GM18951 (cell line): Measurements from ENCODE around the gene FGF6.

ENCODE experiments used
- POLR2A ChIP-seq: IDR thresholded peaks from 4 replicates; pipeline ENCODE4 v1.6.1; 2011; ENCODE audit warnings: mild to moderate bottlenecking; ENCODE audit not compliant: insufficient read length, insufficient read depth; ENCODE audit errors: extremely low read depth
- in situ Hi-C: fragments of 300-500 bp; cut with MboI; formaldehyde crosslinking; loops from one replicate; pipeline ENCODE4 v1.12.0; 2022; ENCODE audit warnings: low sequenced_read_pairs, mixed read lengths, inconsistent platforms; ENCODE audit not compliant: unreplicated experiment

FGF6 gene

GRCh38 chr12:4441355-4442335, 4.0 kb downstream of the FGF6 start:
- in situ Hi-C loops: loop anchor here (10.0 kb wide), 1 partner anchor 83 kb away; no protein-coding TSS in a partner anchor
- no peak for TF ChIP-seq POLR2A

- TF ChIP-seq POLR2A: no peak
- in situ Hi-C loops: loop anchor here (10.0 kb wide), 1 partner anchor 84 kb away; no protein-coding TSS in a partner anchor
Measured at GRCh38 chr12:4440187-4440941, 5.3 kb downstream of the FGF6 start.

- in situ Hi-C loops: loop anchor here (10.0 kb wide), 1 partner anchor 85 kb away; no protein-coding TSS in a partner anchor
- no peak for TF ChIP-seq POLR2A
Measured at GRCh38 chr12:4439736-4440135, 5.9 kb downstream of the FGF6 start.

GRCh38 chr12:4438834-4439596, 6.6 kb downstream of the FGF6 start:
- TF ChIP-seq POLR2A: no peak
- in situ Hi-C loops: no loop called here

DNA sequence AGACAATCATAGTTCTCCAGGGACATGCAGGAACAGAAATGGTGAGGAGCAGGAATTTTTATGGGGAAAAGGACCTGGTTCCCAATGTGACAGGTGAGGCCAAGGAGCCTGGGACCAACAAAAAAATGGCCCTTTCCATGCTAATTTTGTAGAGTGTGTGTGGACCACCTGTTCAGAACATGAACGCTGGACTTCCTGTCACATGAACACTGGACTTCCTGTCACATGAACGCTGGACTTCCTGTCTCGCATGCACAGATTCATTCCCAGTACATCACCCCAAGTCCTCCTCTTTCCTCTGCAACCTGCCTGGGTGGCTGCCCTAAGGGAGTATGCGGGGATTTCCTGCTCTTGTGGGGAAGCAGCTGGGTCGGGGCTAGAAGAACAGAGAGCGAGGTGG, 10.1 kb downstream of the FGF6 start:
- TF ChIP-seq POLR2A: no peak
- in situ Hi-C loops: no loop called here

- TF ChIP-seq POLR2A: no peak
- in situ Hi-C loops: no loop called here
Measured at GRCh38 chr12:4434706-4435425, 10.7 kb downstream of the FGF6 start.

DNA sequence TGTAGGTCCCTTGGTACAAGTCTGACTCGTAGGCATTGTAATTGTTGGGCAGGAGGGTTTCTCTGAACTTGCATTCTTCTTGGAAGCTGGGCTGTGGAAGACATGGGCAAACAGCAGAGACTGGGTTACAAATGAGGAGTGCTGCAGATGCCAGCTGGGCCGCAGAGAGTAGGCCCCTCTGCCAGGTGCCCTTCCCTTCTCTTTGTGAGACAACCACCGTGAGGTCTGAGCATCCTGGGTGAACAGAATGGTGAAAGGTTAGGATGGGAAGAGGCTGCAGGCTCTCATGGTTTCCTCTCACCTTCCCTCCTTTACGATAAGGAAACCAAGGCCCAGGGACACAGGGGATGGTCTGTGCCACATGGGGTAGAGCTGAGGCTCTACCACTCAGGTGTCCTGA, 11.3 kb downstream of the FGF6 start:
- in situ Hi-C loops: no loop called here
- no peak for TF ChIP-seq POLR2A

- in situ Hi-C loops: no loop called here
- no peak for TF ChIP-seq POLR2A
Measured at GRCh38 chr12:4433745-4434058, 11.9 kb downstream of the FGF6 start.

- in situ Hi-C loops: no loop called here
Measured at GRCh38 chr12:4432878-4433744, 12.5 kb downstream of the FGF6 start.

GRCh38 chr12:4431866-4432265, 13.7 kb downstream of the FGF6 start:
- in situ Hi-C loops: no loop called here

More at GRCh38 chr12:4432878-4433744, 12.5 kb downstream of the FGF6 start:
- no peak for TF ChIP-seq POLR2A

DNA sequence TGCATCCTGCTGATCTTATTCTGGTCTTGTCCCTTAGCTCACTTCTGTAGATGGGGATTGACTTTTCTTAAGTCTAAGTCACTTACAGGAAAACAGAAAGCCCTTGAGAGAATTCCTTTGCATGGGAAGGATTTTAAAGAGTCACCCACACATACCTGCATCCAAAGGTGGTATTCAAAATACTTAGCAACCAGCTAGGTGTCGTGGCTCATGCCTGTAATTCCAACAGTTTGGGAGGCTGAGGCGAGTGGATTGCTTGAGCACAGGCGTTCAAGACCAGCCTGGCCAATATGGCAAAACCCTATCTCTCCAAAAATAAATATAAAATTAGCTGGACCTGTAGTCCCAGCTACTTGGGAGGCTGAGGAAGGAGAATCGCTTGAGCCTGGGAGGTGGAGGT, 14.2 kb downstream of the FGF6 start:
- no peak for TF ChIP-seq POLR2A

More at GRCh38 chr12:4431866-4432265, 13.7 kb downstream of the FGF6 start:
- TF ChIP-seq POLR2A: no peak

More for the DNA sequence above, 14.2 kb downstream of the FGF6 start:
- in situ Hi-C loops: no loop called here
